Endothelial cell (in vitro differentiated cells): ENCODE results near the gene NTF4. TPM values are rescaled to one million over a fixed set of nuclear protein-coding genes. Genes with fewer than 3 reads are reported as not detected.

Source experiments
- DNase-seq: peaks from one replicate; pipeline ENCODE4 v3.0.0; 2021; ENCODE audit warnings: low spot score
- H3K27ac Mint-ChIP-seq: one replicate; pipeline ENCODE4 v1.8.0; 2021; ENCODE audit warnings: mixed read lengths, inconsistent platforms; ENCODE audit not compliant: unreplicated experiment
- H3K27me3 Mint-ChIP-seq: one replicate; pipeline ENCODE4 v1.8.0; 2021; ENCODE audit warnings: mild to moderate bottlenecking, moderate library complexity, mixed read lengths, inconsistent platforms; ENCODE audit not compliant: unreplicated experiment
- H3K36me3 Mint-ChIP-seq: one replicate; pipeline ENCODE4 v1.8.0; 2021; ENCODE audit warnings: mild to moderate bottlenecking, low read depth, mixed read lengths, inconsistent platforms; ENCODE audit not compliant: unreplicated experiment
- H3K4me1 Mint-ChIP-seq: one replicate; pipeline ENCODE4 v1.8.0; 2021; ENCODE audit warnings: mild to moderate bottlenecking, mixed read lengths, inconsistent platforms; ENCODE audit not compliant: unreplicated experiment
- H3K4me3 Mint-ChIP-seq: one replicate; pipeline ENCODE4 v1.8.0; 2021; ENCODE audit warnings: mild to moderate bottlenecking, mixed read lengths, inconsistent platforms; ENCODE audit not compliant: unreplicated experiment
- H3K9me3 Mint-ChIP-seq: one replicate; pipeline ENCODE4 v1.8.0; 2021; ENCODE audit warnings: mixed read lengths, inconsistent platforms; ENCODE audit not compliant: unreplicated experiment
- total RNA-seq: library from RNA; stranded (reverse); fragmentation: NEBNext Ultra II Directional; extraction: Animal tissue kit (Norgen Biotek cat#: 25700); gene quantifications from one replicate; pipeline ENCODE4 v1.2.1, GENCODE V29; 2021; ENCODE audit not compliant: unreplicated experiment
- TF ChIP-seq, protein P1 (sequence below): fragments of 200-600 bp; sonication (generic); IDR thresholded peaks from one replicate; pipeline ENCODE4 v1.5.0; 2021; ENCODE audit warnings: antibody characterized with exemption; ENCODE audit not compliant: unreplicated experiment

The NTF4 gene
- total RNA-seq, 1 donor from 2014 or later, result not detected

- peaks cover 4% of the 10 kb centered on the region for H3K4me1 Mint-ChIP-seq
- TF ChIP-seq, protein P1, sequence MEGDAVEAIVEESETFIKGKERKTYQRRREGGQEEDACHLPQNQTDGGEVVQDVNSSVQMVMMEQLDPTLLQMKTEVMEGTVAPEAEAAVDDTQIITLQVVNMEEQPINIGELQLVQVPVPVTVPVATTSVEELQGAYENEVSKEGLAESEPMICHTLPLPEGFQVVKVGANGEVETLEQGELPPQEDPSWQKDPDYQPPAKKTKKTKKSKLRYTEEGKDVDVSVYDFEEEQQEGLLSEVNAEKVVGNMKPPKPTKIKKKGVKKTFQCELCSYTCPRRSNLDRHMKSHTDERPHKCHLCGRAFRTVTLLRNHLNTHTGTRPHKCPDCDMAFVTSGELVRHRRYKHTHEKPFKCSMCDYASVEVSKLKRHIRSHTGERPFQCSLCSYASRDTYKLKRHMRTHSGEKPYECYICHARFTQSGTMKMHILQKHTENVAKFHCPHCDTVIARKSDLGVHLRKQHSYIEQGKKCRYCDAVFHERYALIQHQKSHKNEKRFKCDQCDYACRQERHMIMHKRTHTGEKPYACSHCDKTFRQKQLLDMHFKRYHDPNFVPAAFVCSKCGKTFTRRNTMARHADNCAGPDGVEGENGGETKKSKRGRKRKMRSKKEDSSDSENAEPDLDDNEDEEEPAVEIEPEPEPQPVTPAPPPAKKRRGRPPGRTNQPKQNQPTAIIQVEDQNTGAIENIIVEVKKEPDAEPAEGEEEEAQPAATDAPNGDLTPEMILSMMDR, result no peak
- H3K27me3 Mint-ChIP-seq, result peaks cover 9% of the 10 kb centered on the region
- H3K4me3 Mint-ChIP-seq, result no peak overlapping the region
- peaks cover 10% of the 10 kb centered on the region for H3K36me3 Mint-ChIP-seq
- no peak for DNase-seq
- H3K27ac Mint-ChIP-seq, result no peak overlapping the region
- no peaks in the 10 kb centered on the region for H3K9me3 Mint-ChIP-seq
Measured at GRCh38 chr19:49016067-49016839, 48.4 kb downstream of the NTF4 start.

DNA sequence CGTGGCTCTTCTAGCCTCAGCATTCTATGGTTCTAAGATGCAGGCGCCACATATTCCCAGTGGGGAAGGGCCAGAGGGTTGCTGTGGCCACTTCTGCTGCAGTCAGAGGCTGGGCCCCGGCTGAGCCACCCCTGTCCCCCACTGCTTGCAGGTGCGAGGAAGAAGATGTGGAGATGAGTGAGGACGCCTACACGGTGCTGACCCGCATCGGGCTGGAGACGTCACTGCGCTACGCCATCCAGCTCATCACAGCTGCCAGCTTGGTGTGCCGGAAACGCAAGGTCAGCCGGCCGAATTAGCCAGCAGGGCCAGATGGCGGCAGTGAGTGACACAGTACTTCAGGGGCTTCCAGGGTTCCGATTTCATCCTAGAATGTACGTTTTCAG, 49.8 kb downstream of the NTF4 start:
- Mint-ChIP-seq H3K4me1 (peaks cover 4% of the 10 kb centered on the region), H3K27ac (no peak overlapping the region), H3K4me3 (no peak overlapping the region), H3K36me3 (peaks cover 18% of the 10 kb centered on the region), H3K9me3 (no peaks in the 10 kb centered on the region), H3K27me3 (peaks cover 9% of the 10 kb centered on the region)
- TF ChIP-seq, protein P1, result no peak
- DNase-seq, result no peak

GRCh38 chr19:49014123-49014869, 50.3 kb downstream of the NTF4 start:
- Mint-ChIP-seq H3K36me3 (peaks cover 18% of the 10 kb centered on the region), H3K4me3 (peak overlapping the region; percentile 56), H3K4me1 (peaks cover 4% of the 10 kb centered on the region), H3K27me3 (peaks cover 9% of the 10 kb centered on the region), H3K27ac (peak overlapping the region; percentile 42), H3K9me3 (no peaks in the 10 kb centered on the region)
- DNase-seq, result no peak
- TF ChIP-seq, protein P1, result no peak

- H3K27me3 Mint-ChIP-seq, result peaks cover 5% of the 10 kb centered on the region
- peaks cover 21% of the 10 kb centered on the region for H3K36me3 Mint-ChIP-seq
- no peaks in the 10 kb centered on the region for H3K4me1 Mint-ChIP-seq
- no peak for DNase-seq
- no peak overlapping the region for H3K4me3 Mint-ChIP-seq
- TF ChIP-seq, protein P1, result no peak
- no peaks in the 10 kb centered on the region for H3K9me3 Mint-ChIP-seq
- H3K27ac Mint-ChIP-seq, result no peak overlapping the region
Measured at GRCh38 chr19:49011194-49011593, 53.4 kb downstream of the NTF4 start.

Other genes with a start within 250 kb of the NTF4 start
- gene HSD17B14, start 228.3 kb downstream of the NTF4 start, total RNA-seq, result 65.6 TPM
- gene PLEKHA4, start 196.2 kb downstream of the NTF4 start, total RNA-seq, result 14.1 TPM
- 65.8 TPM for gene PPP1R15A, start 192.4 kb downstream of the NTF4 start, total RNA-seq
- gene TULP2, start 166.1 kb downstream of the NTF4 start, total RNA-seq, result 4.3 TPM
- gene NUCB1, start 164.5 kb downstream of the NTF4 start, total RNA-seq, result 244 TPM
- 1.0 TPM for gene DHDH, start 131.1 kb downstream of the NTF4 start, total RNA-seq
- gene BAX, start 109.9 kb downstream of the NTF4 start, total RNA-seq, result 286 TPM
- 1,109 TPM for gene FTL, start 99.5 kb downstream of the NTF4 start, total RNA-seq
- 45.7 TPM for gene GYS1, start 71.5 kb downstream of the NTF4 start, total RNA-seq
- 80.6 TPM for gene RUVBL2, start 70.9 kb downstream of the NTF4 start, total RNA-seq
- gene LHB, start 47.7 kb downstream of the NTF4 start, total RNA-seq, result 1.4 TPM
- not detected for gene CGB3, start 40.5 kb downstream of the NTF4 start, total RNA-seq
- not detected for gene CGB2, start 32.9 kb downstream of the NTF4 start, total RNA-seq
- not detected for gene CGB1, start 27.9 kb downstream of the NTF4 start, total RNA-seq
- not detected for gene CGB5, start 21.0 kb downstream of the NTF4 start, total RNA-seq
- not detected for gene CGB8, start 15.7 kb downstream of the NTF4 start, total RNA-seq
- not detected for gene CGB7, start 7.1 kb downstream of the NTF4 start, total RNA-seq
- gene KCNA7, start 7.9 kb upstream of the NTF4 start, total RNA-seq, result not detected
- gene SNRNP70, start 20.6 kb upstream of the NTF4 start, total RNA-seq, result 203 TPM
- gene LIN7B, start 49.6 kb upstream of the NTF4 start, total RNA-seq, result 5.8 TPM
- 0.51 TPM for gene C19orf73, start 54.3 kb upstream of the NTF4 start, total RNA-seq
- 19.7 TPM for gene PPFIA3, start 54.7 kb upstream of the NTF4 start, total RNA-seq
- gene HRC, start 90.6 kb upstream of the NTF4 start, total RNA-seq, result 0.72 TPM
- gene TRPM4, start 93.0 kb upstream of the NTF4 start, total RNA-seq, result 75.3 TPM